GM10266 (cell line): ENCODE data around the gene TCP11L1.
"Not testable (repeated sequence)": the region's sequence is repeated elsewhere in the genome, so short reads cannot be mapped to it uniquely, and the experiment has no call there.

ENCODE experiments used
- DNase-seq: peaks from one replicate; pipeline ENCODE4 v3.0.0; 2012; ENCODE audit errors: extremely low spot score
- CTCF ChIP-seq: IDR thresholded peaks from 2 replicates; pipeline ENCODE4 v1.5.1; 2012; ENCODE audit warnings: mild to moderate bottlenecking, low read depth; ENCODE audit not compliant: control insufficient read depth, insufficient read depth; ENCODE audit errors: missing control alignments

The TCP11L1 gene

GRCh38 chr11:33018840-33019239, 20.5 kb upstream of the TCP11L1 start:
- no peak for TF ChIP-seq CTCF
- no peak for DNase-seq

GRCh38 chr11:33021501-33021900, 17.9 kb upstream of the TCP11L1 start:
- no peak for DNase-seq
- no peak for TF ChIP-seq CTCF

GRCh38 chr11:33021937-33022336, 17.4 kb upstream of the TCP11L1 start:
- no peak for DNase-seq
- no peak for TF ChIP-seq CTCF

GRCh38 chr11:33025339-33025722, 14.0 kb upstream of the TCP11L1 start:
- no peak for TF ChIP-seq CTCF

GRCh38 chr11:33027233-33027632, 12.1 kb upstream of the TCP11L1 start:
- DNase-seq, result no peak
- no peak for TF ChIP-seq CTCF

More at GRCh38 chr11:33025339-33025722, 14.0 kb upstream of the TCP11L1 start:
- DNase-seq, result no peak

GRCh38 chr11:33027846-33028536, 11.4 kb upstream of the TCP11L1 start:
- TF ChIP-seq CTCF, result no peak
- no peak for DNase-seq

GRCh38 chr11:33028537-33028914, 10.8 kb upstream of the TCP11L1 start:
- no peak for TF ChIP-seq CTCF
- no peak for DNase-seq

GRCh38 chr11:33029218-33029617, 10.2 kb upstream of the TCP11L1 start:
- not testable (repeated sequence) for DNase-seq
